ENCODE measurements around the gene PGLYRP1. TPM values are rescaled to one million over a fixed set of nuclear protein-coding genes. Genes with fewer than 3 reads are reported as not detected.
A peak's percentile ranks its signal among the peaks of the same experiment; 100 is the strongest.

PGLYRP1 gene
- total RNA-seq, 1 experiment from 2014 or later: not detected

GRCh38 chr19:46030812-46031550, 8.1 kb upstream of the PGLYRP1 start:
- Histone ChIP-seq H2AK5ac (ENCODE audit: insufficient read length, low read length) (no peak overlapping the region), H4K20me1 (ENCODE audit: control insufficient read depth, insufficient read depth, insufficient read length) (no peaks in the 10 kb centered on the region), H2BK12ac (ENCODE audit: insufficient read length, low read depth, low read length) (no peak overlapping the region), H2BK20ac (ENCODE audit: low read depth, low read length, poor library complexity, severe bottlenecking) (no peak overlapping the region), H3K4me1 (ENCODE audit: insufficient read depth, low read length) (no peaks in the 10 kb centered on the region), H3K27ac (ENCODE audit: insufficient read length, low read depth, low read length) (no peak overlapping the region), H4K91ac (ENCODE audit: insufficient read length, low read depth, low read length) (no peak overlapping the region), H2AFZ (ENCODE audit: low read length) (no peak overlapping the region), H3K23ac (ENCODE audit: insufficient read length, low read depth, low read length) (no peak overlapping the region), H3K14ac (ENCODE audit: insufficient read depth, low read length) (no peak overlapping the region), H4K8ac (replicated peaks; ENCODE audit: insufficient read length, low read depth, low read length) (no peak overlapping the region), H3K79me2 (ENCODE audit: insufficient read depth, low read length) (no peaks in the 10 kb centered on the region), H3K79me1 (ENCODE audit: insufficient read depth, low read depth, low read length, poor library complexity, severe bottlenecking) (no peaks in the 10 kb centered on the region), H3K9me3 (ENCODE audit: control insufficient read depth, low read depth, low read length) (no peaks in the 10 kb centered on the region), H4K5ac (ENCODE audit: insufficient read length, low read depth, low read length) (no peak overlapping the region), H3K27me3 (ENCODE audit: insufficient read depth, low read length) (no peaks in the 10 kb centered on the region), H3K23me2 (ENCODE audit: insufficient read length, low read depth, low read length, poor library complexity, severe bottlenecking) (no peaks in the 10 kb centered on the region), H3K56ac (ENCODE audit: insufficient read length, low read depth, low read length) (no peak overlapping the region), H3K9ac (ENCODE audit: extremely low read depth, insufficient read length, low read length) (no peak overlapping the region), H3K18ac (ENCODE audit: insufficient read length, low read depth, low read length) (no peak overlapping the region), H2BK120ac (ENCODE audit: low read depth, low read length, poor library complexity, severe bottlenecking) (no peak overlapping the region), H2BK15ac (ENCODE audit: low read depth, low read length) (no peak overlapping the region), H2BK5ac (ENCODE audit: insufficient read length, low read length) (no peak overlapping the region), H3K4me2 (ENCODE audit: insufficient read depth, insufficient read length, low read length) (no peak overlapping the region), H3K4ac (ENCODE audit: low read depth, low read length) (no peak overlapping the region), H3T11ph (ENCODE audit: low read length) (no peak overlapping the region)
- no CpG with 5 or more reads among the region's 12 CpGs for WGBS (ENCODE audit: extremely low coverage, insufficient read length, low lambda C conversion rate)
- peaks cover 4 to 5% of the 10 kb centered on the region in 2 experiments; a peak in 2 of 5 replicates for H3K9me3 Mint-ChIP-seq
- H3K36me3 Mint-ChIP-seq (ENCODE audit: insufficient read depth in 1 of 3, low read depth in 3 of 3): peaks cover 2 to 10% (median 7%) of the 10 kb centered on the region in 3 experiments; a peak in 5 of 7 replicates
- peaks cover 0 to 3% of the 10 kb centered on the region in 2 experiments; a peak in 2 of 4 replicates for H3K4me1 Mint-ChIP-seq
- H3K4me3 Mint-ChIP-seq: no peak overlapping the region
- TF ChIP-seq CTCF (conservative IDR thresholded peaks at IDR 0.05): no peak
- peaks cover 2% of the 10 kb centered on the region for H3K27me3 Mint-ChIP-seq (ENCODE audit: low read depth)
- peak overlapping the region in 1 of 3 experiments; percentile 31; a peak in 1 of 7 replicates for H3K27ac Mint-ChIP-seq
- DNase-seq: no peak
